ENCODE results near the gene SLC35A4. TPM values are rescaled to one million over a fixed set of nuclear protein-coding genes. Genes with fewer than 3 reads are reported as not detected.

SLC35A4 gene
- total and polyA plus RNA-seq, 2 donors (not counting 1 experiment from before 2014, with no cell fraction given), result 48.6 to 57.8 TPM

- Histone ChIP-seq H3K79me2 (ENCODE audit: control insufficient read depth, insufficient read depth, low read length) (no peaks in the 10 kb centered on the region), H3K4me1 (ENCODE audit: control insufficient read depth in 2 of 2, insufficient read depth in 2 of 2, low read length in 2 of 2) (peaks cover 13 to 15% of the 10 kb centered on the region in 2 donors), H3K9me3 (ENCODE audit: control extremely low read depth in 1 of 3, control insufficient read depth in 2 of 3, insufficient read depth in 1 of 3, low read length in 2 of 3) (no peaks in the 10 kb centered on the region), H3K4me3 (ENCODE audit: control extremely low read depth in 1 of 5, extremely low read depth in 1 of 5, insufficient read depth in 1 of 5, low read depth in 2 of 5, low read length in 4 of 5) (no peak overlapping the region), H3K36me3 (replicated peaks in 1 of 2; ENCODE audit: control extremely low read depth in 1 of 2, control insufficient read depth in 1 of 2, extremely low read depth in 1 of 2, insufficient read depth in 2 of 2, low read length in 1 of 2) (no peaks in the 10 kb centered on the region), H3K9ac (ENCODE audit: low read length) (no peak overlapping the region), H3K27ac (ENCODE audit: low read length in 2 of 2) (no peak overlapping the region), H3K27me3 (replicated peaks in 1 of 4; ENCODE audit: control extremely low read depth in 1 of 4, control insufficient read depth in 3 of 4, insufficient read depth in 4 of 4, low read length in 3 of 4) (no peaks in the 10 kb centered on the region), H3K4me2 (replicated peaks; ENCODE audit: low read depth, low read length, poor library complexity, severe bottlenecking) (no peak overlapping the region), H2AFZ (ENCODE audit: insufficient read depth, low read depth, low read length, poor library complexity, severe bottlenecking) (no peak overlapping the region), H4K20me1 (ENCODE audit: control insufficient read depth, insufficient read depth, low read length, poor library complexity, severe bottlenecking) (no peaks in the 10 kb centered on the region)
- ChIA-PET POLR2A (no interaction called here), CTCF (no interaction called here)
- H3K9me3 Mint-ChIP-seq (ENCODE audit: insufficient read depth), result no peaks in the 10 kb centered on the region
- H3K4me1 Mint-ChIP-seq, result peaks cover 16% of the 10 kb centered on the region
- TF ChIP-seq EZH2 (IDR thresholded peaks at IDR 0.05; ENCODE audit: borderline replicate concordance, insufficient read depth, low read depth, low read length, poor library complexity, severe bottlenecking), result no peak
- no peak for TF ChIP-seq CTCF (IDR thresholded peaks at IDR 0.05)
- H3K4me3 Mint-ChIP-seq, result no peak overlapping the region
- WGBS (ENCODE audit: insufficient coverage), result 52% methylated on average over 3 of the region's 4 CpGs
- intact Hi-C loops (cut with micrococcal nuclease), result no loop called here
- peaks cover 3% of the 10 kb centered on the region for H3K27me3 Mint-ChIP-seq
- DNase-seq (no peak), ATAC-seq (ENCODE audit: low read depth) (no peak)
- no peak overlapping the region for H3K27ac Mint-ChIP-seq
Observed at GRCh38 chr5:140609126-140609525, 44.5 kb downstream of the SLC35A4 start.

- Histone ChIP-seq H3K4me2 (replicated peaks; ENCODE audit: low read depth, low read length, poor library complexity, severe bottlenecking) (no peak overlapping the region), H3K36me3 (replicated peaks in 1 of 2; ENCODE audit: control extremely low read depth in 1 of 2, control insufficient read depth in 1 of 2, extremely low read depth in 1 of 2, insufficient read depth in 2 of 2, low read length in 1 of 2) (no peaks in the 10 kb centered on the region), H3K79me2 (ENCODE audit: control insufficient read depth, insufficient read depth, low read length) (no peaks in the 10 kb centered on the region), H3K9ac (ENCODE audit: low read length) (no peak overlapping the region), H2AFZ (ENCODE audit: insufficient read depth, low read depth, low read length, poor library complexity, severe bottlenecking) (no peak overlapping the region), H3K4me3 (ENCODE audit: control extremely low read depth in 1 of 5, extremely low read depth in 1 of 5, insufficient read depth in 1 of 5, low read depth in 2 of 5, low read length in 4 of 5) (no peak overlapping the region), H3K4me1 (ENCODE audit: control insufficient read depth in 2 of 2, insufficient read depth in 2 of 2, low read length in 2 of 2) (peaks cover 13 to 15% of the 10 kb centered on the region in 2 donors), H4K20me1 (ENCODE audit: control insufficient read depth, insufficient read depth, low read length, poor library complexity, severe bottlenecking) (no peaks in the 10 kb centered on the region), H3K27ac (ENCODE audit: low read length in 2 of 2) (no peak overlapping the region), H3K27me3 (replicated peaks in 1 of 4; ENCODE audit: control extremely low read depth in 1 of 4, control insufficient read depth in 3 of 4, insufficient read depth in 4 of 4, low read length in 3 of 4) (no peaks in the 10 kb centered on the region), H3K9me3 (ENCODE audit: control extremely low read depth in 1 of 3, control insufficient read depth in 2 of 3, insufficient read depth in 1 of 3, low read length in 2 of 3) (no peaks in the 10 kb centered on the region)
- TF ChIP-seq CTCF (IDR thresholded peaks at IDR 0.05), result no peak
- TF ChIP-seq EZH2 (IDR thresholded peaks at IDR 0.05; ENCODE audit: borderline replicate concordance, insufficient read depth, low read depth, low read length, poor library complexity, severe bottlenecking), result no peak
- H3K4me3 Mint-ChIP-seq, result no peak overlapping the region
- intact Hi-C loops (cut with micrococcal nuclease), result no loop called here
- no peak for ATAC-seq (ENCODE audit: low read depth)
- H3K4me1 Mint-ChIP-seq, result peaks cover 16% of the 10 kb centered on the region
- H3K9me3 Mint-ChIP-seq (ENCODE audit: insufficient read depth), result no peaks in the 10 kb centered on the region
- CTCF ChIA-PET, result interaction anchor here (0.6 kb wide), 1 partner anchor 23 kb away, joined by 4 read pairs; no protein-coding TSS in a partner anchor
- peaks cover 3% of the 10 kb centered on the region for H3K27me3 Mint-ChIP-seq
- no peak overlapping the region for H3K27ac Mint-ChIP-seq
- no peak for DNase-seq
- POLR2A ChIA-PET, result interaction anchor here (1.4 kb wide), 1 partner anchor 210 kb away, joined by 5 read pairs; no protein-coding TSS in a partner anchor
- WGBS (ENCODE audit: insufficient coverage), result no CpG with 5 or more reads among the region's 2 CpGs
Observed at GRCh38 chr5:140611020-140611521, 46.4 kb downstream of the SLC35A4 start.

Small RNAs within 50 kb of the gene (small RNA-seq; reads per million reads assigned to genes)
- gene RF00279 (ENCODE audit: insufficient read length, low read depth, low replicate concordance) (not detected), gene RF00443 (ENCODE audit: insufficient read length, low read depth, low replicate concordance) (not detected)

Other genes with a start within 250 kb of the SLC35A4 start
- gene HBEGF, start 218.2 kb upstream of the SLC35A4 start, total RNA-seq, result 0.61 and 0.89 TPM in 2 replicates
- 1.8 and 2.4 TPM in 2 replicates for gene HBEGF, start 218.2 kb upstream of the SLC35A4 start, polyA plus RNA-seq
- not detected in 2 replicates for gene SLC4A9, start 204.6 kb upstream of the SLC35A4 start, total RNA-seq
- 0.10 and 0.33 TPM in 2 replicates for gene SLC4A9, start 204.6 kb upstream of the SLC35A4 start, polyA plus RNA-seq
- gene ANKHD1, start 163.0 kb upstream of the SLC35A4 start, total RNA-seq, result 244 and 246 TPM in 2 replicates
- 96.3 and 131 TPM in 2 replicates for gene ANKHD1, start 163.0 kb upstream of the SLC35A4 start, polyA plus RNA-seq
- gene EIF4EBP3, start 17.2 kb upstream of the SLC35A4 start, total RNA-seq, result 8.8 and 15.0 TPM in 2 replicates
- gene EIF4EBP3, start 17.2 kb upstream of the SLC35A4 start, polyA plus RNA-seq, result 13.8 and 18.2 TPM in 2 replicates
- 25.6 and 27.1 TPM in 2 replicates for gene SRA1, start 7.4 kb upstream of the SLC35A4 start, total RNA-seq
- gene SRA1, start 7.4 kb upstream of the SLC35A4 start, polyA plus RNA-seq, result 23.2 and 34.4 TPM in 2 replicates
- 73.9 and 79.7 TPM in 2 replicates for gene APBB3, start 230 bp upstream of the SLC35A4 start, total RNA-seq
- gene APBB3, start 230 bp upstream of the SLC35A4 start, polyA plus RNA-seq, result 126 and 156 TPM in 2 replicates
- 0.97 and 1.8 TPM in 2 replicates for gene CD14, start 68.3 kb downstream of the SLC35A4 start, total RNA-seq
- gene CD14, start 68.3 kb downstream of the SLC35A4 start, polyA plus RNA-seq, result 4.3 and 11.4 TPM in 2 replicates
- 33.3 and 36.2 TPM in 2 replicates for gene TMCO6, start 74.6 kb downstream of the SLC35A4 start, total RNA-seq
- 70.4 and 78.3 TPM in 2 replicates for gene TMCO6, start 74.6 kb downstream of the SLC35A4 start, polyA plus RNA-seq
- 40.7 and 41.9 TPM in 2 replicates for gene NDUFA2, start 82.8 kb downstream of the SLC35A4 start, total RNA-seq
- 45.3 and 65.9 TPM in 2 replicates for gene NDUFA2, start 82.8 kb downstream of the SLC35A4 start, polyA plus RNA-seq
- 108 and 110 TPM in 2 replicates for gene IK, start 83.0 kb downstream of the SLC35A4 start, total RNA-seq
- gene IK, start 83.0 kb downstream of the SLC35A4 start, polyA plus RNA-seq, result 54.0 and 91.0 TPM in 2 replicates
- 44.7 and 46.2 TPM in 2 replicates for gene WDR55, start 100.1 kb downstream of the SLC35A4 start, total RNA-seq
- gene WDR55, start 100.1 kb downstream of the SLC35A4 start, polyA plus RNA-seq, result 43.4 and 55.9 TPM in 2 replicates
- gene DND1, start 108.7 kb downstream of the SLC35A4 start, total RNA-seq, result 2.5 and 3.0 TPM in 2 replicates
- gene DND1, start 108.7 kb downstream of the SLC35A4 start, polyA plus RNA-seq, result 3.6 and 4.3 TPM in 2 replicates
- 60.5 and 65.6 TPM in 2 replicates for gene HARS1, start 126.5 kb downstream of the SLC35A4 start, total RNA-seq
- gene HARS1, start 126.5 kb downstream of the SLC35A4 start, polyA plus RNA-seq, result 32.6 and 46.1 TPM in 2 replicates
- gene HARS2, start 126.6 kb downstream of the SLC35A4 start, total RNA-seq, result 65.1 and 68.0 TPM in 2 replicates
- 27.3 and 38.0 TPM in 2 replicates for gene HARS2, start 126.6 kb downstream of the SLC35A4 start, polyA plus RNA-seq
- 55.7 and 55.8 TPM in 2 replicates for gene ZMAT2, start 135.6 kb downstream of the SLC35A4 start, total RNA-seq
- 11.2 and 18.3 TPM in 2 replicates for gene ZMAT2, start 135.6 kb downstream of the SLC35A4 start, polyA plus RNA-seq
- gene PCDHA1, start 221.3 kb downstream of the SLC35A4 start, total RNA-seq, result not detected in 2 replicates
- not detected in 2 replicates for gene PCDHA1, start 221.3 kb downstream of the SLC35A4 start, polyA plus RNA-seq
- not detected in 2 replicates for gene PCDHA2, start 230.0 kb downstream of the SLC35A4 start, total RNA-seq
- not detected in 2 replicates for gene PCDHA2, start 230.0 kb downstream of the SLC35A4 start, polyA plus RNA-seq
- not detected in 2 replicates for gene PCDHA3, start 236.2 kb downstream of the SLC35A4 start, total RNA-seq
- gene PCDHA3, start 236.2 kb downstream of the SLC35A4 start, polyA plus RNA-seq, result not detected in 2 replicates
- gene PCDHA4, start 242.2 kb downstream of the SLC35A4 start, total RNA-seq, result not detected in 2 replicates
- gene PCDHA4, start 242.2 kb downstream of the SLC35A4 start, polyA plus RNA-seq, result not detected in 2 replicates

Data from B cell (primary cell).